GM18870 (cell line): ENCODE data around the gene UBTD2.

Experiments used
- ATAC-seq: cut with Tn5 transposase; IDR thresholded peaks from one replicate; pipeline ENCODE4 v1.9.1; 2021; ENCODE audit warnings: moderate library complexity; ENCODE audit not compliant: unreplicated experiment

The UBTD2 gene

GRCh38 chr5:172173564-172174153 lies 109.9 kb downstream of the UBTD2 start:
- no peak for ATAC-seq

- no peak for ATAC-seq
Measured at GRCh38 chr5:172172912-172173563, 110.5 kb downstream of the UBTD2 start.

- ATAC-seq = no peak
Measured at GRCh38 chr5:172171118-172171517, 112.4 kb downstream of the UBTD2 start.

GRCh38 chr5:172170251-172170701 lies 113.3 kb downstream of the UBTD2 start:
- no peak for ATAC-seq

GRCh38 chr5:172169216-172169615 lies 114.3 kb downstream of the UBTD2 start:
- no peak for ATAC-seq

- no peak for ATAC-seq
Measured at GRCh38 chr5:172168311-172168710, 115.3 kb downstream of the UBTD2 start.

GRCh38 chr5:172167895-172168294 lies 115.7 kb downstream of the UBTD2 start:
- no peak for ATAC-seq

GRCh38 chr5:172166030-172166826 lies 117.3 kb downstream of the UBTD2 start:
- no peak for ATAC-seq

- peak; percentile 54 for ATAC-seq
Measured at GRCh38 chr5:172165465-172165864, 118.1 kb downstream of the UBTD2 start.

GRCh38 chr5:172164769-172165212 lies 118.8 kb downstream of the UBTD2 start:
- ATAC-seq = no peak

GRCh38 chr5:172163346-172163745 lies 120.2 kb downstream of the UBTD2 start:
- ATAC-seq = no peak

GRCh38 chr5:172162987-172163343 lies 120.6 kb downstream of the UBTD2 start:
- ATAC-seq = no peak

GRCh38 chr5:172162323-172162986 lies 121.1 kb downstream of the UBTD2 start:
- no peak for ATAC-seq

- no peak for ATAC-seq
Measured at GRCh38 chr5:172160506-172160905, 123.1 kb downstream of the UBTD2 start.
